Dendritic cell treated with granulocyte-macrophage colony-stimulating factor and Interleukin-4, amounts not matched to agents 40 ng/mL and 50 ng/mL, for 4 days (primary cell): ENCODE data around the gene DEFB131A.
"Not testable (repeated sequence)": the region's sequence is repeated elsewhere in the genome, so short reads cannot be mapped to it uniquely, and the experiment has no call there.

Experiments used
- H3K27ac Mint-ChIP-seq: one replicate; pipeline ENCODE4 v1.8.0; 2022; ENCODE audit warnings: mild to moderate bottlenecking, mixed read lengths
- H3K27me3 Mint-ChIP-seq: one replicate; pipeline ENCODE4 v1.8.0; 2022; ENCODE audit warnings: mild to moderate bottlenecking, mixed read lengths
- H3K36me3 Mint-ChIP-seq: one replicate; pipeline ENCODE4 v1.8.0; 2022; ENCODE audit warnings: low read depth, mixed read lengths
- H3K4me1 Mint-ChIP-seq: one replicate; pipeline ENCODE4 v1.8.0; 2022; ENCODE audit warnings: low read depth, mixed read lengths
- H3K4me3 Mint-ChIP-seq: one replicate; pipeline ENCODE4 v1.8.0; 2022; ENCODE audit warnings: mild to moderate bottlenecking, moderate library complexity, mixed read lengths
- H3K9me3 Mint-ChIP-seq: one replicate; pipeline ENCODE4 v1.8.0; 2022; ENCODE audit warnings: mixed read lengths
- intact Hi-C: fragments of 100-400 bp; cut with micrococcal nuclease; formaldehyde crosslinking; loops from one replicate; pipeline ENCODE4 v1.15.0; 2022

The DEFB131A gene

GRCh38 chr4:9480066-9480465 is 35.9 kb downstream of the DEFB131A start:
- not testable (repeated sequence) for H3K4me3 Mint-ChIP-seq, H3K27me3 Mint-ChIP-seq, H3K27ac Mint-ChIP-seq, H3K4me1 Mint-ChIP-seq, H3K36me3 Mint-ChIP-seq, H3K9me3 Mint-ChIP-seq
- intact Hi-C loops = loop anchor here (2.0 kb wide), 1 partner anchor 25 kb away; no protein-coding TSS in a partner anchor

GRCh38 chr4:9482871-9483270 is 38.7 kb downstream of the DEFB131A start:
- H3K27me3 Mint-ChIP-seq, H3K4me3 Mint-ChIP-seq, intact Hi-C loops, H3K9me3 Mint-ChIP-seq, H3K36me3 Mint-ChIP-seq, H3K27ac Mint-ChIP-seq, H3K4me1 Mint-ChIP-seq: not testable (repeated sequence)

- H3K27me3 Mint-ChIP-seq, H3K4me1 Mint-ChIP-seq, H3K9me3 Mint-ChIP-seq, H3K27ac Mint-ChIP-seq, H3K4me3 Mint-ChIP-seq, intact Hi-C loops, H3K36me3 Mint-ChIP-seq: not testable (repeated sequence)
These were observed 39.5 kb downstream of the DEFB131A start for GRCh38 chr4:9483682-9484081.

- H3K4me3 Mint-ChIP-seq, H3K27me3 Mint-ChIP-seq, H3K9me3 Mint-ChIP-seq, H3K36me3 Mint-ChIP-seq, H3K4me1 Mint-ChIP-seq, H3K27ac Mint-ChIP-seq, intact Hi-C loops: not testable (repeated sequence)
These were observed 42.7 kb downstream of the DEFB131A start for GRCh38 chr4:9486880-9487279.

- H3K27me3 Mint-ChIP-seq, H3K9me3 Mint-ChIP-seq, H3K36me3 Mint-ChIP-seq, H3K4me1 Mint-ChIP-seq, H3K4me3 Mint-ChIP-seq, intact Hi-C loops, H3K27ac Mint-ChIP-seq: not testable (repeated sequence)
These were observed 44.6 kb downstream of the DEFB131A start for GRCh38 chr4:9488796-9489195.

GRCh38 chr4:9490496-9490895 is 46.3 kb downstream of the DEFB131A start:
- H3K27ac Mint-ChIP-seq, H3K36me3 Mint-ChIP-seq, H3K27me3 Mint-ChIP-seq, H3K4me1 Mint-ChIP-seq, H3K9me3 Mint-ChIP-seq, H3K4me3 Mint-ChIP-seq, intact Hi-C loops: not testable (repeated sequence)

- H3K27me3 Mint-ChIP-seq, H3K4me1 Mint-ChIP-seq, H3K27ac Mint-ChIP-seq, H3K4me3 Mint-ChIP-seq, H3K9me3 Mint-ChIP-seq, H3K36me3 Mint-ChIP-seq, intact Hi-C loops: not testable (repeated sequence)
These were observed 46.8 kb downstream of the DEFB131A start for GRCh38 chr4:9490986-9491385.

GRCh38 chr4:9493589-9493988 is 49.4 kb downstream of the DEFB131A start:
- intact Hi-C loops, H3K4me1 Mint-ChIP-seq, H3K27ac Mint-ChIP-seq, H3K9me3 Mint-ChIP-seq, H3K36me3 Mint-ChIP-seq, H3K4me3 Mint-ChIP-seq: not testable (repeated sequence)
- peaks cover 28% of the 10 kb centered on the region for H3K27me3 Mint-ChIP-seq

- H3K4me1 Mint-ChIP-seq, H3K9me3 Mint-ChIP-seq, H3K27ac Mint-ChIP-seq, H3K36me3 Mint-ChIP-seq, intact Hi-C loops, H3K4me3 Mint-ChIP-seq: not testable (repeated sequence)
- H3K27me3 Mint-ChIP-seq = peaks cover 36% of the 10 kb centered on the region
These were observed 50.2 kb downstream of the DEFB131A start for GRCh38 chr4:9494256-9495035.

- intact Hi-C loops, H3K9me3 Mint-ChIP-seq, H3K36me3 Mint-ChIP-seq, H3K27ac Mint-ChIP-seq, H3K4me1 Mint-ChIP-seq, H3K4me3 Mint-ChIP-seq: not testable (repeated sequence)
- H3K27me3 Mint-ChIP-seq = peaks cover 37% of the 10 kb centered on the region
These were observed 51.2 kb downstream of the DEFB131A start for GRCh38 chr4:9495443-9495842.

- H3K27ac Mint-ChIP-seq, H3K36me3 Mint-ChIP-seq, H3K4me3 Mint-ChIP-seq, intact Hi-C loops, H3K9me3 Mint-ChIP-seq, H3K4me1 Mint-ChIP-seq: not testable (repeated sequence)
- H3K27me3 Mint-ChIP-seq = peaks cover 36% of the 10 kb centered on the region
These were observed 53.6 kb downstream of the DEFB131A start for GRCh38 chr4:9497575-9498467.

- H3K4me3 Mint-ChIP-seq, H3K4me1 Mint-ChIP-seq, intact Hi-C loops, H3K36me3 Mint-ChIP-seq, H3K9me3 Mint-ChIP-seq, H3K27ac Mint-ChIP-seq: not testable (repeated sequence)
- H3K27me3 Mint-ChIP-seq = peaks cover 36% of the 10 kb centered on the region
These were observed 54.3 kb downstream of the DEFB131A start for GRCh38 chr4:9498468-9499040.

- peaks cover 36% of the 10 kb centered on the region for H3K27me3 Mint-ChIP-seq
- not testable (repeated sequence) for H3K27ac Mint-ChIP-seq
These were observed 55.8 kb downstream of the DEFB131A start for GRCh38 chr4:9499974-9500487.

More at GRCh38 chr4:9499974-9500487, 55.8 kb downstream of the DEFB131A start:
- H3K9me3 Mint-ChIP-seq, H3K4me1 Mint-ChIP-seq, intact Hi-C loops, H3K4me3 Mint-ChIP-seq, H3K36me3 Mint-ChIP-seq: not testable (repeated sequence)
